Measurements from ENCODE around the gene CBX3.
"Not testable (repeated sequence)": the region's sequence is repeated elsewhere in the genome, so short reads cannot be mapped to it uniquely, and the experiment has no call there.

CBX3 gene

GRCh38 chr7:26191974-26192479 lies 9.5 kb upstream of the CBX3 start:
- no peak overlapping the region for H2BK5ac ChIP-seq (ENCODE audit: low read length)
- WGBS (ENCODE audit: extremely low coverage, insufficient coverage, low lambda C conversion rate): no CpG with 5 or more reads among the region's 1 CpG
- H3K4me3 ChIP-seq (ENCODE audit: low read length): no peak overlapping the region

GRCh38 chr7:26192485-26193087 lies 9.0 kb upstream of the CBX3 start:
- Histone ChIP-seq H4K8ac (ENCODE audit: low read depth, low read length) (no peak overlapping the region), H3K4ac (ENCODE audit: low read depth, low read length) (no peak overlapping the region), H3K79me1 (ENCODE audit: low read length) (no peaks in the 10 kb centered on the region), H3K36me3 (ENCODE audit: control insufficient read depth, insufficient read depth, low read length) (peaks cover 30% of the 10 kb centered on the region), H3K79me2 (ENCODE audit: control insufficient read depth, insufficient read depth, low read length) (peaks cover 60% of the 10 kb centered on the region), H2AK5ac (ENCODE audit: low read length) (no peak overlapping the region), H2BK120ac (ENCODE audit: low read depth, low read length) (no peak overlapping the region), H4K5ac (ENCODE audit: low read length) (no peak overlapping the region), H3K4me2 (ENCODE audit: low read length) (no peak overlapping the region), H3K18ac (ENCODE audit: low read length) (no peak overlapping the region), H3K23ac (ENCODE audit: low read length) (no peak overlapping the region), H3K27me3 (ENCODE audit: insufficient read depth, low read length, poor library complexity) (no peaks in the 10 kb centered on the region), H2BK15ac (replicated peaks; ENCODE audit: low read depth) (no peak overlapping the region), H3K56ac (ENCODE audit: low read length) (no peak overlapping the region), H3K4me3 (ENCODE audit: low read length) (no peak overlapping the region), H3K27ac (ENCODE audit: low read depth, low read length) (no peak overlapping the region), H3K4me1 (ENCODE audit: control insufficient read depth, low read depth, low read length) (peaks cover 2% of the 10 kb centered on the region), H3K9ac (ENCODE audit: low read length) (no peak overlapping the region), H2BK5ac (ENCODE audit: low read length) (no peak overlapping the region)
- WGBS (ENCODE audit: extremely low coverage, insufficient coverage, low lambda C conversion rate): no CpG with 5 or more reads among the region's 3 CpGs
- DNase-seq: no peak

More at GRCh38 chr7:26191974-26192479, 9.5 kb upstream of the CBX3 start:
- Histone ChIP-seq H3K18ac (ENCODE audit: low read length) (no peak overlapping the region), H3K27ac (ENCODE audit: low read depth, low read length) (no peak overlapping the region), H3K23ac (ENCODE audit: low read length) (no peak overlapping the region), H3K4me1 (ENCODE audit: control insufficient read depth, low read depth, low read length) (peaks cover 2% of the 10 kb centered on the region), H4K8ac (ENCODE audit: low read depth, low read length) (no peak overlapping the region), H2BK15ac (replicated peaks; ENCODE audit: low read depth) (no peak overlapping the region), H3K4ac (ENCODE audit: low read depth, low read length) (no peak overlapping the region), H4K5ac (ENCODE audit: low read length) (no peak overlapping the region), H2AK5ac (ENCODE audit: low read length) (no peak overlapping the region), H3K4me2 (ENCODE audit: low read length) (no peak overlapping the region), H3K27me3 (ENCODE audit: insufficient read depth, low read length, poor library complexity) (no peaks in the 10 kb centered on the region), H3K79me1 (ENCODE audit: low read length) (no peaks in the 10 kb centered on the region), H3K56ac (ENCODE audit: low read length) (no peak overlapping the region), H3K36me3 (ENCODE audit: control insufficient read depth, insufficient read depth, low read length) (peaks cover 28% of the 10 kb centered on the region), H3K79me2 (ENCODE audit: control insufficient read depth, insufficient read depth, low read length) (peaks cover 55% of the 10 kb centered on the region), H2BK120ac (ENCODE audit: low read depth, low read length) (no peak overlapping the region), H3K9ac (ENCODE audit: low read length) (no peak overlapping the region)
- DNase-seq: no peak

GRCh38 chr7:26193432-26194207 lies 7.9 kb upstream of the CBX3 start:
- DNase-seq: no peak
- H3K4me3 ChIP-seq (ENCODE audit: low read length): no peak overlapping the region
- no peak overlapping the region for H3K27ac ChIP-seq (ENCODE audit: low read depth, low read length)
- peaks cover 33% of the 10 kb centered on the region for H3K36me3 ChIP-seq (ENCODE audit: control insufficient read depth, insufficient read depth, low read length)
- H3K23ac ChIP-seq (ENCODE audit: low read length): no peak overlapping the region
- H4K8ac ChIP-seq (ENCODE audit: low read depth, low read length): no peak overlapping the region
- H2BK5ac ChIP-seq (ENCODE audit: low read length): no peak overlapping the region
- no peak overlapping the region for H3K4me2 ChIP-seq (ENCODE audit: low read length)
- H3K4ac ChIP-seq (ENCODE audit: low read depth, low read length): no peak overlapping the region
- no peaks in the 10 kb centered on the region for H3K27me3 ChIP-seq (ENCODE audit: insufficient read depth, low read length, poor library complexity)
- peaks cover 64% of the 10 kb centered on the region for H3K79me2 ChIP-seq (ENCODE audit: control insufficient read depth, insufficient read depth, low read length)
- H3K4me1 ChIP-seq (ENCODE audit: control insufficient read depth, low read depth, low read length): peaks cover 2% of the 10 kb centered on the region
- no peak overlapping the region for H2BK15ac ChIP-seq (replicated peaks; ENCODE audit: low read depth)
- H2BK120ac ChIP-seq (ENCODE audit: low read depth, low read length): no peak overlapping the region
- no peak overlapping the region for H3K18ac ChIP-seq (ENCODE audit: low read length)
- no peak overlapping the region for H4K5ac ChIP-seq (ENCODE audit: low read length)
- H2AK5ac ChIP-seq (ENCODE audit: low read length): no peak overlapping the region
- no peak overlapping the region for H3K56ac ChIP-seq (ENCODE audit: low read length)
- no CpG with 5 or more reads among the region's 8 CpGs for WGBS (ENCODE audit: extremely low coverage, insufficient coverage, low lambda C conversion rate)
- no peaks in the 10 kb centered on the region for H3K79me1 ChIP-seq (ENCODE audit: low read length)
- no peak overlapping the region for H3K9ac ChIP-seq (ENCODE audit: low read length)

GRCh38 chr7:26194764-26195163 lies 6.8 kb upstream of the CBX3 start:
- not testable (repeated sequence) for DNase-seq; H3K4me2 ChIP-seq (ENCODE audit: low read length); H2BK15ac ChIP-seq (replicated peaks; ENCODE audit: low read depth); H3K79me1 ChIP-seq (ENCODE audit: low read length); H4K8ac ChIP-seq (ENCODE audit: low read depth, low read length); H3K23ac ChIP-seq (ENCODE audit: low read length); H2BK5ac ChIP-seq (ENCODE audit: low read length); H3K27me3 ChIP-seq (ENCODE audit: insufficient read depth, low read length, poor library complexity); H3K4me3 ChIP-seq (ENCODE audit: low read length); H3K4ac ChIP-seq (ENCODE audit: low read depth, low read length); H3K56ac ChIP-seq (ENCODE audit: low read length); H2BK120ac ChIP-seq (ENCODE audit: low read depth, low read length); H3K9ac ChIP-seq (ENCODE audit: low read length); H2AK5ac ChIP-seq (ENCODE audit: low read length); H3K4me1 ChIP-seq (ENCODE audit: control insufficient read depth, low read depth, low read length); H4K5ac ChIP-seq (ENCODE audit: low read length); H3K27ac ChIP-seq (ENCODE audit: low read depth, low read length); H3K18ac ChIP-seq (ENCODE audit: low read length)
- H3K36me3 ChIP-seq (ENCODE audit: control insufficient read depth, insufficient read depth, low read length): peaks cover 28% of the 10 kb centered on the region
- H3K79me2 ChIP-seq (ENCODE audit: control insufficient read depth, insufficient read depth, low read length): peaks cover 75% of the 10 kb centered on the region
- no CpG with 5 or more reads among the region's 11 CpGs for WGBS (ENCODE audit: extremely low coverage, insufficient coverage, low lambda C conversion rate)

- Histone ChIP-seq H2BK120ac (ENCODE audit: low read depth, low read length) (no peak overlapping the region), H3K4ac (ENCODE audit: low read depth, low read length) (no peak overlapping the region), H3K79me1 (ENCODE audit: low read length) (no peaks in the 10 kb centered on the region), H4K8ac (ENCODE audit: low read depth, low read length) (no peak overlapping the region), H3K56ac (ENCODE audit: low read length) (no peak overlapping the region), H3K27ac (ENCODE audit: low read depth, low read length) (no peak overlapping the region), H3K4me3 (ENCODE audit: low read length) (no peak overlapping the region), H3K9ac (ENCODE audit: low read length) (peak overlapping the region; percentile 21), H2AK5ac (ENCODE audit: low read length) (no peak overlapping the region), H2BK5ac (ENCODE audit: low read length) (no peak overlapping the region), H3K4me1 (ENCODE audit: control insufficient read depth, low read depth, low read length) (peaks cover 2% of the 10 kb centered on the region), H4K5ac (ENCODE audit: low read length) (no peak overlapping the region), H3K79me2 (ENCODE audit: control insufficient read depth, insufficient read depth, low read length) (peaks cover 79% of the 10 kb centered on the region), H2BK15ac (replicated peaks; ENCODE audit: low read depth) (no peak overlapping the region), H3K36me3 (ENCODE audit: control insufficient read depth, insufficient read depth, low read length) (peaks cover 27% of the 10 kb centered on the region), H3K27me3 (ENCODE audit: insufficient read depth, low read length, poor library complexity) (no peaks in the 10 kb centered on the region), H3K4me2 (ENCODE audit: low read length) (no peak overlapping the region), H3K23ac (ENCODE audit: low read length) (no peak overlapping the region), H3K18ac (ENCODE audit: low read length) (no peak overlapping the region)
- WGBS (ENCODE audit: extremely low coverage, insufficient coverage, low lambda C conversion rate): no CpG with 5 or more reads among the region's 5 CpGs
- DNase-seq: no peak
These were observed 6.4 kb upstream of the CBX3 start for GRCh38 chr7:26195182-26195581.
